Keratinocyte (primary cell): ENCODE measurements around the gene HMGCR. TPM values are rescaled to one million over a fixed set of nuclear protein-coding genes. Genes with fewer than 3 reads are reported as not detected.

Source experiments
- DNase-seq: peaks from one replicate; pipeline ENCODE4 v3.0.0-alpha.2; 2011; ENCODE audit warnings: low read depth, missing footprints, low spot score
- FAIRE-seq: peaks from 2 replicates; lab custom pipeline; 2011; peaks lifted over from hg19 to GRCh38; lab: Jason Lieb, UNC
- H2AFZ ChIP-seq: 2 replicates; pipeline ENCODE4 v1.6.0; 2012; ENCODE audit warnings: low read length, control low read depth, inconsistent platforms; ENCODE audit not compliant: control insufficient read depth
- H3K27ac ChIP-seq: 2 replicates; pipeline ENCODE4 v1.5.1; 2011; ENCODE audit warnings: low read length; ENCODE audit not compliant: control insufficient read depth, insufficient read depth
- H3K27me3 ChIP-seq: 3 replicates; pipeline ENCODE4 v1.6.0; 2011; ENCODE audit warnings: low read length; ENCODE audit not compliant: control insufficient read depth, insufficient read depth; ENCODE audit errors: extremely low read depth
- H3K36me3 ChIP-seq, 2 experiments: 2 replicates in 1 of 2; 3 replicates in 1 of 2; pipeline ENCODE4 v1.5.1; 2011; ENCODE audit warnings: low read length in 2 of 2, mild to moderate bottlenecking in 1 of 2; ENCODE audit not compliant: control insufficient read depth in 2 of 2, insufficient read depth in 2 of 2; ENCODE audit errors: extremely low read depth in 1 of 2
- H3K4me1 ChIP-seq: 3 replicates; pipeline ENCODE4 v1.5.1; 2011; ENCODE audit warnings: low read length; ENCODE audit not compliant: control insufficient read depth, insufficient read depth; ENCODE audit errors: extremely low read depth
- H3K4me2 ChIP-seq: 3 replicates; pipeline ENCODE4 v1.6.0; 2011; ENCODE audit warnings: low read depth, low read length; ENCODE audit not compliant: control insufficient read depth, insufficient read depth; ENCODE audit errors: extremely low read depth
- H3K4me3 ChIP-seq, 3 experiments: fragments of 200-600 bp in 1 of 3; sonication (generic) in 1 of 3; 2 replicates in 2 of 3; 3 replicates in 1 of 3; pipeline ENCODE4 v1.5.1; 2011 to 2016; ENCODE audit warnings: low read length in 3 of 3, mild to moderate bottlenecking in 3 of 3, control low read depth in 2 of 3, inconsistent platforms in 1 of 3, low read depth in 1 of 3, mixed read lengths in 1 of 3, mixed run types in 1 of 3, moderate library complexity in 1 of 3; ENCODE audit not compliant: control insufficient read depth in 2 of 3, insufficient read depth in 2 of 3; ENCODE audit errors: extremely low read depth in 1 of 3
- H3K79me2 ChIP-seq: 2 replicates; pipeline ENCODE4 v1.6.0; 2012; ENCODE audit warnings: low read length; ENCODE audit not compliant: control insufficient read depth, insufficient read depth
- H3K9ac ChIP-seq: 3 replicates; pipeline ENCODE4 v1.6.0; 2011; ENCODE audit warnings: low read length; ENCODE audit not compliant: control insufficient read depth, insufficient read depth; ENCODE audit errors: extremely low read depth
- H3K9me1 ChIP-seq: 3 replicates; pipeline ENCODE4 v1.6.0; 2011; ENCODE audit warnings: low read length; ENCODE audit not compliant: control insufficient read depth, insufficient read depth; ENCODE audit errors: extremely low read depth
- H3K9me3 ChIP-seq: 2 replicates; pipeline ENCODE4 v1.5.1; 2012; ENCODE audit warnings: low read depth, low read length; ENCODE audit not compliant: control insufficient read depth
- H4K20me1 ChIP-seq: 3 replicates; pipeline ENCODE4 v1.6.0; 2011; ENCODE audit warnings: low read length; ENCODE audit not compliant: control insufficient read depth, insufficient read depth; ENCODE audit errors: extremely low read depth
- EZH2 ChIP-seq: IDR thresholded peaks from one replicate; pipeline ENCODE4 v1.6.1; 2012; ENCODE audit warnings: inconsistent platforms, mild to moderate bottlenecking, low read length, moderate library complexity
- dilution Hi-C: fragments of 300-500 bp; cut with MboI; formaldehyde crosslinking; loops from one replicate; pipeline ENCODE4 v1.7.0; 2020; ENCODE audit warnings: low sequenced_read_pairs; ENCODE audit not compliant: extremely low pct_ligation_motif_present
- polyA plus RNA-seq, 5 experiments: library from polyadenylated mRNA; depleted of rRNA in 3 of 5; stranded (reverse) in 3 of 5; stranded (forward) in 1 of 5; unstranded in 1 of 5; fragments of >200 nt; gene quantifications; 1 replicate in 1 of 5; 2 replicates in 3 of 5; 3 replicates in 1 of 5; pipeline versions ENCODE4 v1.2.1 to v1.2.3, GENCODE V29; 2011 to 2012; ENCODE audit warnings: missing spikeins in 2 of 5, low read depth in 1 of 5, low replicate concordance in 1 of 5
- TF ChIP-seq, protein P1 (sequence below), 3 experiments: IDR thresholded peaks in 1 of 3; conservative IDR thresholded peaks in 1 of 3; optimal IDR thresholded peaks in 1 of 3; 2 replicates in 2 of 3; 3 replicates in 1 of 3; pipeline versions ENCODE3 to v1.5.1; 2011; ENCODE audit warnings: low read length in 3 of 3, mild to moderate bottlenecking in 3 of 3, moderate library complexity in 2 of 3, control low read depth in 1 of 3, inconsistent platforms in 1 of 3; ENCODE audit not compliant: insufficient read depth in 2 of 3; ENCODE audit errors: extremely low read depth in 1 of 3

HMGCR gene
- polyA plus RNA-seq, 1 donor (not counting 4 experiments of a cell fraction or from before 2014, with no cell fraction given), result 181 TPM

DNA sequence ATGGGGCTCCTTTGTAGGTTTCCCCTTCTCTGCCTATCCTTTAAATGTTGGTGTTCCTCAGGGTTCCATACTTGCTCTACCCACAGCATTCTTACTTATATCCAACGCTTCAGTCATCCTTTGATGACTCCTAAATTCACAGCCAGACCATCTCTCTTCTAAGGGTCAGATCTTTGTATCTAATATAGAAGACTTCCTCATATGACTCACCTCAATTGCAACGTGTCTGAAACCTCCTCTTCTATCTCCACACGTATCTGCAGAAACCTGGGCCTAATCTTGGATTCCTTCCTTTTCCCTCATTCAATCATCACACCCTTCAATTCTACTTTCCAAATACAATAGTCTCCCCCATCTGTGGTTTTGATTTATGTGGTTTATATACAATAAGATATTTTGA, 68.3 kb downstream of the HMGCR start:
- no peak overlapping the region for H3K27ac ChIP-seq
- H2AFZ ChIP-seq, result no peak overlapping the region
- H3K9me1 ChIP-seq, result no peaks in the 10 kb centered on the region
- peaks cover 0 to 2% of the 10 kb centered on the region in 2 experiments for H3K36me3 ChIP-seq
- dilution Hi-C loops, result no loop called here
- DNase-seq (no peak), FAIRE-seq (no peak)
- no peak overlapping the region for H3K9ac ChIP-seq
- no peaks in the 10 kb centered on the region for H3K9me3 ChIP-seq
- no peak overlapping the region for H3K4me3 ChIP-seq
- no peak for TF ChIP-seq EZH2
- TF ChIP-seq, protein P1, sequence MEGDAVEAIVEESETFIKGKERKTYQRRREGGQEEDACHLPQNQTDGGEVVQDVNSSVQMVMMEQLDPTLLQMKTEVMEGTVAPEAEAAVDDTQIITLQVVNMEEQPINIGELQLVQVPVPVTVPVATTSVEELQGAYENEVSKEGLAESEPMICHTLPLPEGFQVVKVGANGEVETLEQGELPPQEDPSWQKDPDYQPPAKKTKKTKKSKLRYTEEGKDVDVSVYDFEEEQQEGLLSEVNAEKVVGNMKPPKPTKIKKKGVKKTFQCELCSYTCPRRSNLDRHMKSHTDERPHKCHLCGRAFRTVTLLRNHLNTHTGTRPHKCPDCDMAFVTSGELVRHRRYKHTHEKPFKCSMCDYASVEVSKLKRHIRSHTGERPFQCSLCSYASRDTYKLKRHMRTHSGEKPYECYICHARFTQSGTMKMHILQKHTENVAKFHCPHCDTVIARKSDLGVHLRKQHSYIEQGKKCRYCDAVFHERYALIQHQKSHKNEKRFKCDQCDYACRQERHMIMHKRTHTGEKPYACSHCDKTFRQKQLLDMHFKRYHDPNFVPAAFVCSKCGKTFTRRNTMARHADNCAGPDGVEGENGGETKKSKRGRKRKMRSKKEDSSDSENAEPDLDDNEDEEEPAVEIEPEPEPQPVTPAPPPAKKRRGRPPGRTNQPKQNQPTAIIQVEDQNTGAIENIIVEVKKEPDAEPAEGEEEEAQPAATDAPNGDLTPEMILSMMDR (optimal IDR thresholded peaks at IDR 0.05 in 1 of 3, IDR thresholded peaks at IDR 0.05 in 1 of 3, conservative IDR thresholded peaks at IDR 0.05 in 1 of 3; ENCODE audit: extremely low read depth in 1 of 3, insufficient read depth in 2 of 3, low read length in 3 of 3), result no peak
- no peak overlapping the region for H3K4me2 ChIP-seq
- H4K20me1 ChIP-seq, result no peaks in the 10 kb centered on the region
- no peaks in the 10 kb centered on the region for H3K27me3 ChIP-seq
- no peaks in the 10 kb centered on the region for H3K79me2 ChIP-seq
- H3K4me1 ChIP-seq, result no peaks in the 10 kb centered on the region

Other genes starting within 250 kb of the HMGCR start
- 0.03 to 0.18 TPM (median 0.12 TPM) in 3 replicates for gene ANKRD31, start 100.3 kb upstream of the HMGCR start, polyA plus RNA-seq
- 13.0 to 20.8 TPM (median 14.2 TPM) in 3 replicates for gene CERT1, start 174.4 kb downstream of the HMGCR start, polyA plus RNA-seq
- 12.1 to 25.8 TPM (median 18.7 TPM) in 3 replicates for gene POLK, start 174.7 kb downstream of the HMGCR start, polyA plus RNA-seq